HEK293T (cell line): ENCODE data around the gene APLNR.

Experiments
- CTCF ChIA-PET: fragments of 350-600 bp; formaldehyde crosslinking; extraction: SDS; loops from one replicate; lab custom pipeline; 2021; ENCODE audit warnings: antibody characterized with exemption, inconsistent platforms; lab: Yijun Ruan, JAX
- POLR2A ChIA-PET: fragments of 350-600 bp; formaldehyde crosslinking; extraction: SDS; loops from one replicate; lab custom pipeline; 2020; ENCODE audit warnings: antibody characterized with exemption, inconsistent platforms; lab: Yijun Ruan, JAX
- DNase-seq: peaks from one replicate; pipeline ENCODE4 v3.0.0; 2012; ENCODE audit warnings: mixed read lengths; ENCODE audit errors: extremely low spot score
- ARNT ChIP-seq: fragments of 450-650 bp; IDR thresholded peaks from 2 replicates; pipeline ENCODE4 v1.6.1; 2017; ENCODE audit warnings: mild to moderate bottlenecking
- BHLHE40 ChIP-seq: fragments of 450-650 bp; IDR thresholded peaks from 2 replicates; pipeline ENCODE4 v1.6.1; 2016; ENCODE audit warnings: mild to moderate bottlenecking, moderate library complexity, borderline replicate concordance
- CTBP1 ChIP-seq: fragments of 450-650 bp; IDR thresholded peaks from 2 replicates; pipeline ENCODE4 v1.6.1; 2016; ENCODE audit warnings: borderline replicate concordance
- ELF4 ChIP-seq: fragments of 450-650 bp; IDR thresholded peaks from 2 replicates; pipeline ENCODE4 v1.6.1; 2017; ENCODE audit warnings: antibody characterized with exemption
- FOXA1 ChIP-seq: fragments of 450-650 bp; IDR thresholded peaks from 2 replicates; pipeline ENCODE4 v1.6.1; 2016; ENCODE audit warnings: mild to moderate bottlenecking
- FOXK2 ChIP-seq: fragments of 450-650 bp; IDR thresholded peaks from 2 replicates; pipeline ENCODE4 v1.6.1; 2016; ENCODE audit warnings: mild to moderate bottlenecking
- FOXM1 ChIP-seq: fragments of 450-650 bp; IDR thresholded peaks from 2 replicates; pipeline ENCODE4 v1.6.1; 2017; ENCODE audit warnings: mild to moderate bottlenecking, borderline replicate concordance
- HDGF ChIP-seq: fragments of 450-650 bp; IDR thresholded peaks from 2 replicates; pipeline ENCODE4 v1.6.1; 2017; ENCODE audit warnings: antibody characterized with exemption, borderline replicate concordance
- L3MBTL2 ChIP-seq: fragments of 450-650 bp; conservative IDR thresholded peaks from 2 replicates; pipeline ENCODE4 v1.6.1; 2016; ENCODE audit warnings: mild to moderate bottlenecking
- LEF1 ChIP-seq: fragments of 450-650 bp; IDR thresholded peaks from 2 replicates; pipeline ENCODE4 v1.6.1; 2017; ENCODE audit warnings: mild to moderate bottlenecking, borderline replicate concordance
- NFRKB ChIP-seq: fragments of 450-650 bp; IDR thresholded peaks from 2 replicates; pipeline ENCODE4 v1.6.1; 2016; ENCODE audit warnings: mild to moderate bottlenecking, moderate library complexity
- PKNOX1 ChIP-seq: fragments of 450-650 bp; IDR thresholded peaks from 2 replicates; pipeline ENCODE4 v1.6.1; 2016
- SP1 ChIP-seq: fragments of 450-650 bp; IDR thresholded peaks from 2 replicates; pipeline ENCODE4 v1.6.1; 2017
- SUZ12 ChIP-seq: fragments of 450-650 bp; IDR thresholded peaks from 2 replicates; pipeline ENCODE4 v1.6.1; 2016; ENCODE audit warnings: mild to moderate bottlenecking
- TARDBP ChIP-seq: fragments of 450-650 bp; IDR thresholded peaks from 2 replicates; pipeline ENCODE4 v1.6.1; 2016
- ZNF384 ChIP-seq: fragments of 450-650 bp; IDR thresholded peaks from 2 replicates; pipeline ENCODE4 v1.6.1; 2016

Gene APLNR

DNA sequence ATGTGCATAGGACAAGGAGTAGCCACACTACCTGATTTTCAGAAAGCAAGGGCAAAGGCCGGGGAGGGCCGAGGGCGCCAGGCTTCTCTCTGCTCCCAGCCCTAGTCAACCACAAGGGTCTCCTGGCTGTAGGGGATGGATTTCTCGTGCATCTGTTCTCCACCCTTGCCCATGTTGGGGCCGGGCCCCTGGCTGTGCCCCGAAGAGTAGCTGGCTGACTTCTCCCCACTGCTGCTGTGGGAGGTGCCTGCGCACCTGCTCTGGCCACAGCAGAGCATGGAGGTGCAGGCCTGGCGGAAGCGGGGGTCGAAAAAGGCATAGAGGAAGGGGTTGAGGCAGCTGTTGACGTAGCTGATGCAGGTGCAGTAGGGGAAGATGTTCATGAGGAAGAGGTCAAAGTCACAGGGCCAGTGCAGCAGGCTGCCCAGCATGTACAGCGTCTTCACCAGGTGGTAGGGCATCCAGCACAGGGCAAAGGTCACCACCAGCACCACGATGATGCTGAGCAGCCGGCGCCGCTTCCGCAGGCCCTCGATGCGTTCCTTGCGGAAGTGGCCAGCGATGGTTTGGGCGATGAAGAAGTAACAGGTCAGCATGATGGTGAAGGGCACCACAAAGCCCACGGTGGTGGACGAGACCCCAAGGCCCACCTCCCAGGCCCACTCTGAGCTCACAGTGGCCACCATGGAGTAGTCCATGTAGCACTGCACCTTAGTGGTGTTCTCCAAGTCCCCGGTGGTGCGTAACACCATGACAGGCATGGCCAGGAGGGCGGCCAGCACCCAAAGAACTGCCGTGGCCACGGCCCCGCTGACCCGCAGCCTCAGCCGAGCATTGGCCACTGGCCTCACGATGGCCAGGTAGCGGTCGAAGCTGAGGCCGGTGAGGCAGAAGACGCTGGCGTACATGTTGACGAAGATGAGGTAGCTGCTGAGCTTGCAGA lies 1.0 kb downstream of the APLNR start:
- CTCF ChIA-PET = interaction anchor here (0.5 to 0.8 kb wide), 2 partner anchors 13 to 481 kb away, joined by 3 read pairs; no protein-coding TSS in a partner anchor
- POLR2A ChIA-PET = no interaction called here
- DNase-seq = no peak
- TF ChIP-seq LEF1 (no peak), BHLHE40 (no peak), FOXM1 (no peak), L3MBTL2 (no peak), SUZ12 (no peak), FOXK2 (no peak), CTBP1 (no peak), ELF4 (no peak), ZNF384 (no peak), FOXA1 (no peak), SP1 (no peak)

DNA sequence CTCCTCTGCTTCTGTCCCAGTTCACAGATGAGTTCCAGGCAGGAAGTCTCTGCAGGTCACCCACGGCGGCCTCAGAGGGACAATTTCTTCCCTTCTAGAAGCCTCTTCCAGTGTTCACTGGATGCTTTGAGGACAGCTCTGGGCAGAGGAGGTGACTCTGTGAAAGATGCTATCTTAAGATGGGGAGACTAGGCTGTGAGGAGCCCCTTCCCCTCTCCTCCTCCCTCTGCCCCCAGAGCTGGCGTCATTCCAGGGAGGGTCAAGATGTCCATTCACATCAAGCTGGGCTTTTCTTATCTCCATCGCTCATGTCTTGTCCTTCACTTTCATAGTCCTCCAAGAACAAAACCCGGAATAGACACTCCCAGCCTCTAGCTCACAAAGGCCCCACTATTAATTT lies 3.3 kb downstream of the APLNR start:
- ChIA-PET CTCF (no interaction called here), POLR2A (no interaction called here)
- no peak for TF ChIP-seq CTBP1
- TF ChIP-seq TARDBP = no peak
- TF ChIP-seq FOXK2 = no peak
- TF ChIP-seq BHLHE40 = no peak
- TF ChIP-seq ZNF384 = no peak
- TF ChIP-seq PKNOX1 = no peak
- no peak for TF ChIP-seq FOXM1
- TF ChIP-seq SP1 = no peak
- no peak for TF ChIP-seq L3MBTL2
- TF ChIP-seq LEF1 = no peak
- no peak for TF ChIP-seq ARNT
- no peak for TF ChIP-seq FOXA1
- no peak for TF ChIP-seq ELF4
- no peak for TF ChIP-seq SUZ12
- no peak for TF ChIP-seq HDGF
- TF ChIP-seq NFRKB = no peak
- no peak for DNase-seq

GRCh38 chr11:57231539-57232253 lies 5.4 kb downstream of the APLNR start:
- DNase-seq = no peak
- ChIA-PET CTCF (no interaction called here), POLR2A (no interaction called here)
- no peak for TF ChIP-seq HDGF
- no peak for TF ChIP-seq SUZ12
- TF ChIP-seq TARDBP = no peak
- no peak for TF ChIP-seq NFRKB
- TF ChIP-seq ARNT = no peak
- no peak for TF ChIP-seq ELF4
- TF ChIP-seq CTBP1 = no peak
- TF ChIP-seq FOXA1 = no peak

- ChIA-PET CTCF (interaction anchor here (0.7 to 1.0 kb wide), 2 partner anchors 18 to 103 kb away, joined by 3 to 4 read pairs; no protein-coding TSS in a partner anchor), POLR2A (no interaction called here)
- TF ChIP-seq BHLHE40 (no peak), PKNOX1 (no peak), NFRKB (no peak), ARNT (no peak), TARDBP (no peak), ZNF384 (no peak), ELF4 (no peak), SP1 (no peak), FOXM1 (no peak)
- no peak for DNase-seq
Measured at GRCh38 chr11:57230791-57231538, 6.1 kb downstream of the APLNR start.

- no peak for TF ChIP-seq SP1
- TF ChIP-seq PKNOX1 = no peak
- TF ChIP-seq HDGF = no peak
- TF ChIP-seq FOXK2 = no peak
- TF ChIP-seq FOXA1 = no peak
- no peak for TF ChIP-seq SUZ12
- TF ChIP-seq ZNF384 = no peak
- no peak for TF ChIP-seq LEF1
- TF ChIP-seq FOXM1 = no peak
- no peak for TF ChIP-seq BHLHE40
- no peak for TF ChIP-seq CTBP1
- TF ChIP-seq L3MBTL2 = no peak
- TF ChIP-seq ARNT = no peak
- no peak for TF ChIP-seq ELF4
- TF ChIP-seq NFRKB = no peak
- no peak for TF ChIP-seq TARDBP
- DNase-seq = no peak
- CTCF ChIA-PET = interaction anchor here (0.7 to 1.0 kb wide), 2 partner anchors 19 to 103 kb away, joined by 3 to 4 read pairs; no protein-coding TSS in a partner anchor
- POLR2A ChIA-PET = no interaction called here
Measured at GRCh38 chr11:57230316-57230715, 6.7 kb downstream of the APLNR start.
